ENCODE results near the gene SCAMP1. TPM values are rescaled to one million over a fixed set of nuclear protein-coding genes. Genes with fewer than 3 reads are reported as not detected.

Gene SCAMP1
- polyA plus RNA-seq, 1 of the 3 experiments (the other 2 are of a cell fraction), result 11.5 TPM

GRCh38 chr5:78429332-78429980 lies 69.0 kb downstream of the SCAMP1 start:
- CTCF ChIA-PET, result no interaction called here
- TF ChIP-seq USF1 (IDR thresholded peaks at IDR 0.05; ENCODE audit: borderline replicate concordance, low read depth) (no peak), YY1 (IDR thresholded peaks at IDR 0.05; ENCODE audit: low read depth) (no peak), TEAD4 (IDR thresholded peaks at IDR 0.05; ENCODE audit: borderline replicate concordance, insufficient read depth) (no peak), RCOR1 (IDR thresholded peaks at IDR 0.05; ENCODE audit: low read length) (no peak), FOSL2 (IDR thresholded peaks at IDR 0.05; ENCODE audit: borderline replicate concordance, low read depth) (no peak), RXRA (IDR thresholded peaks at IDR 0.05; ENCODE audit: borderline replicate concordance, low read depth) (no peak), TAF1 (IDR thresholded peaks at IDR 0.05; ENCODE audit: borderline replicate concordance, low read depth, low read length) (no peak), EP300 (IDR thresholded peaks at IDR 0.05; ENCODE audit: borderline replicate concordance in 1 of 2, low read depth in 1 of 2, low read length in 1 of 2) (no peak), EZH2phosphoT487 (IDR thresholded peaks at IDR 0.05; ENCODE audit: borderline replicate concordance, low read depth) (no peak), GABPA (IDR thresholded peaks at IDR 0.05; ENCODE audit: low read depth) (no peak), ELF1 (IDR thresholded peaks at IDR 0.05) (no peak)
- TF ChIP-seq, protein P1, sequence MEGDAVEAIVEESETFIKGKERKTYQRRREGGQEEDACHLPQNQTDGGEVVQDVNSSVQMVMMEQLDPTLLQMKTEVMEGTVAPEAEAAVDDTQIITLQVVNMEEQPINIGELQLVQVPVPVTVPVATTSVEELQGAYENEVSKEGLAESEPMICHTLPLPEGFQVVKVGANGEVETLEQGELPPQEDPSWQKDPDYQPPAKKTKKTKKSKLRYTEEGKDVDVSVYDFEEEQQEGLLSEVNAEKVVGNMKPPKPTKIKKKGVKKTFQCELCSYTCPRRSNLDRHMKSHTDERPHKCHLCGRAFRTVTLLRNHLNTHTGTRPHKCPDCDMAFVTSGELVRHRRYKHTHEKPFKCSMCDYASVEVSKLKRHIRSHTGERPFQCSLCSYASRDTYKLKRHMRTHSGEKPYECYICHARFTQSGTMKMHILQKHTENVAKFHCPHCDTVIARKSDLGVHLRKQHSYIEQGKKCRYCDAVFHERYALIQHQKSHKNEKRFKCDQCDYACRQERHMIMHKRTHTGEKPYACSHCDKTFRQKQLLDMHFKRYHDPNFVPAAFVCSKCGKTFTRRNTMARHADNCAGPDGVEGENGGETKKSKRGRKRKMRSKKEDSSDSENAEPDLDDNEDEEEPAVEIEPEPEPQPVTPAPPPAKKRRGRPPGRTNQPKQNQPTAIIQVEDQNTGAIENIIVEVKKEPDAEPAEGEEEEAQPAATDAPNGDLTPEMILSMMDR (IDR thresholded peaks at IDR 0.05), result no peak
- TF ChIP-seq, protein P2, sequence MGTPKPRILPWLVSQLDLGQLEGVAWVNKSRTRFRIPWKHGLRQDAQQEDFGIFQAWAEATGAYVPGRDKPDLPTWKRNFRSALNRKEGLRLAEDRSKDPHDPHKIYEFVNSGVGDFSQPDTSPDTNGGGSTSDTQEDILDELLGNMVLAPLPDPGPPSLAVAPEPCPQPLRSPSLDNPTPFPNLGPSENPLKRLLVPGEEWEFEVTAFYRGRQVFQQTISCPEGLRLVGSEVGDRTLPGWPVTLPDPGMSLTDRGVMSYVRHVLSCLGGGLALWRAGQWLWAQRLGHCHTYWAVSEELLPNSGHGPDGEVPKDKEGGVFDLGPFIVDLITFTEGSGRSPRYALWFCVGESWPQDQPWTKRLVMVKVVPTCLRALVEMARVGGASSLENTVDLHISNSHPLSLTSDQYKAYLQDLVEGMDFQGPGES (IDR thresholded peaks at IDR 0.05; ENCODE audit: low read depth, low read length), result no peak
- Histone ChIP-seq H3K4me3 (ENCODE audit: low read depth in 2 of 2, low read length in 1 of 2) (no peak overlapping the region), H3K9ac (no peak overlapping the region), H3K36me3 (replicated peaks in 1 of 2; ENCODE audit: control insufficient read depth in 1 of 2, insufficient read depth in 2 of 2, low read length in 1 of 2) (peaks cover 30 to 41% of the 10 kb centered on the region in 2 experiments), H3K4me1 (ENCODE audit: control insufficient read depth in 1 of 2, insufficient read depth in 2 of 2, low read depth in 1 of 2, low read length in 1 of 2) (no peaks in the 10 kb centered on the region), H3K9me3 (no peaks in the 10 kb centered on the region), H3K27ac (ENCODE audit: low read depth in 2 of 2, low read length in 1 of 2) (no peak overlapping the region), H3K4me2 (no peak overlapping the region), H3K27me3 (ENCODE audit: insufficient read depth) (no peaks in the 10 kb centered on the region), H3K79me2 (ENCODE audit: insufficient read depth) (no peaks in the 10 kb centered on the region; the same call in 1 of the 2 replicates), H3K9me2 (no peaks in the 10 kb centered on the region), H4K20me1 (ENCODE audit: insufficient read depth) (no peaks in the 10 kb centered on the region), H2AFZ (ENCODE audit: low read depth) (no peak overlapping the region), H3F3A (replicated peaks; ENCODE audit: insufficient read depth) (no peaks in the 10 kb centered on the region)
- no peak for DNase-seq
- WGBS (ENCODE audit: low lambda C conversion rate), result 91% methylated on average over 2 of the region's 2 CpGs
- POLR2A ChIA-PET, result no interaction called here

DNA sequence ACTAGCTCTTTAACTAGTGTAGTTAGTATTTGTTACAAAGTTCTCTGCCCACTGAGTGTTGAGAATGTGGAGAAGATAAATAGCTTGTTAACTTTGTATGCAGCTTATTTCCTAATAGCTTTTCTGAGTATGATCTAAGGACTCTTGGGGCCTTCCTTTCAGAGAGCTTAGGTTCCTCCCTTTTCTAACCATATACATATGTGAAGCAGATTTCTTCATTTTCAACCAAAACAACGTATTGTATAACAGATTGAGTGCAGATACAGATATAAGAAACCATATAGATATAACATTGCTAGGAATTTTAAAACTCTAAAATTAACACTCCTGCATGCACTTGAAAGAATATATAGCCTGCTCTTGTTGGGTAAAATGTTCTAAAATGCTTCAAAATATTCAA lies 70.4 kb downstream of the SCAMP1 start:
- Histone ChIP-seq H3K27me3 (ENCODE audit: insufficient read depth) (no peaks in the 10 kb centered on the region), H3F3A (replicated peaks; ENCODE audit: insufficient read depth) (no peaks in the 10 kb centered on the region), H3K36me3 (replicated peaks in 1 of 2; ENCODE audit: control insufficient read depth in 1 of 2, insufficient read depth in 2 of 2, low read length in 1 of 2) (peaks cover 23 to 43% of the 10 kb centered on the region in 2 experiments), H2AFZ (ENCODE audit: low read depth) (no peak overlapping the region), H3K9me2 (no peaks in the 10 kb centered on the region), H3K9ac (no peak overlapping the region), H3K9me3 (no peaks in the 10 kb centered on the region), H3K27ac (ENCODE audit: low read depth in 2 of 2, low read length in 1 of 2) (no peak overlapping the region), H3K4me2 (no peak overlapping the region), H4K20me1 (ENCODE audit: insufficient read depth) (no peaks in the 10 kb centered on the region), H3K4me3 (ENCODE audit: low read depth in 2 of 2, low read length in 1 of 2) (no peak overlapping the region), H3K4me1 (ENCODE audit: control insufficient read depth in 1 of 2, insufficient read depth in 2 of 2, low read depth in 1 of 2, low read length in 1 of 2) (no peaks in the 10 kb centered on the region), H3K79me2 (ENCODE audit: insufficient read depth) (no peaks in the 10 kb centered on the region; the same call in 1 of the 2 replicates)
- no peak for DNase-seq
- ChIA-PET CTCF (interaction anchor here (1.6 kb wide), 1 partner anchor 37 kb away, joined by 7 read pairs; no protein-coding TSS in a partner anchor), POLR2A (no interaction called here)
- 97% methylated on average over 1 of the region's 1 CpG for WGBS (ENCODE audit: low lambda C conversion rate)
- TF ChIP-seq RCOR1 (IDR thresholded peaks at IDR 0.05; ENCODE audit: low read length), result no peak
- TF ChIP-seq, protein P3, sequence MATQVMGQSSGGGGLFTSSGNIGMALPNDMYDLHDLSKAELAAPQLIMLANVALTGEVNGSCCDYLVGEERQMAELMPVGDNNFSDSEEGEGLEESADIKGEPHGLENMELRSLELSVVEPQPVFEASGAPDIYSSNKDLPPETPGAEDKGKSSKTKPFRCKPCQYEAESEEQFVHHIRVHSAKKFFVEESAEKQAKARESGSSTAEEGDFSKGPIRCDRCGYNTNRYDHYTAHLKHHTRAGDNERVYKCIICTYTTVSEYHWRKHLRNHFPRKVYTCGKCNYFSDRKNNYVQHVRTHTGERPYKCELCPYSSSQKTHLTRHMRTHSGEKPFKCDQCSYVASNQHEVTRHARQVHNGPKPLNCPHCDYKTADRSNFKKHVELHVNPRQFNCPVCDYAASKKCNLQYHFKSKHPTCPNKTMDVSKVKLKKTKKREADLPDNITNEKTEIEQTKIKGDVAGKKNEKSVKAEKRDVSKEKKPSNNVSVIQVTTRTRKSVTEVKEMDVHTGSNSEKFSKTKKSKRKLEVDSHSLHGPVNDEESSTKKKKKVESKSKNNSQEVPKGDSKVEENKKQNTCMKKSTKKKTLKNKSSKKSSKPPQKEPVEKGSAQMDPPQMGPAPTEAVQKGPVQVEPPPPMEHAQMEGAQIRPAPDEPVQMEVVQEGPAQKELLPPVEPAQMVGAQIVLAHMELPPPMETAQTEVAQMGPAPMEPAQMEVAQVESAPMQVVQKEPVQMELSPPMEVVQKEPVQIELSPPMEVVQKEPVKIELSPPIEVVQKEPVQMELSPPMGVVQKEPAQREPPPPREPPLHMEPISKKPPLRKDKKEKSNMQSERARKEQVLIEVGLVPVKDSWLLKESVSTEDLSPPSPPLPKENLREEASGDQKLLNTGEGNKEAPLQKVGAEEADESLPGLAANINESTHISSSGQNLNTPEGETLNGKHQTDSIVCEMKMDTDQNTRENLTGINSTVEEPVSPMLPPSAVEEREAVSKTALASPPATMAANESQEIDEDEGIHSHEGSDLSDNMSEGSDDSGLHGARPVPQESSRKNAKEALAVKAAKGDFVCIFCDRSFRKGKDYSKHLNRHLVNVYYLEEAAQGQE (IDR thresholded peaks at IDR 0.05; ENCODE audit: low read depth, low read length), result no peak
- TF ChIP-seq, protein P2 (IDR thresholded peaks at IDR 0.05; ENCODE audit: low read depth, low read length), result no peak
- TF ChIP-seq TEAD4 (IDR thresholded peaks at IDR 0.05; ENCODE audit: borderline replicate concordance, insufficient read depth), result no peak
